Liver (tissue), 9 donors: ENCODE measurements around the gene TRPM2. TPM values are rescaled to one million over a fixed set of nuclear protein-coding genes. Genes with fewer than 3 reads are reported as not detected.

ENCODE experiments used
- DNase-seq: peaks from one replicate; pipeline ENCODE4 v3.0.0-alpha.2; 2017; ENCODE audit warnings: low spot score
- H3K27ac ChIP-seq, 2 donors: one replicate each; pipeline ENCODE4 v1.7.0; 2013; ENCODE audit warnings: inconsistent platforms in 2 of 2, low read length in 2 of 2, control low read depth in 1 of 2, low read depth in 1 of 2, mild to moderate bottlenecking in 1 of 2
- H3K27me3 ChIP-seq, 4 donors: one replicate each; pipeline versions ENCODE4 v1.6.1 to v1.7.0; 2013; ENCODE audit warnings: low read length in 3 of 4, inconsistent platforms in 1 of 4, mild to moderate bottlenecking in 1 of 4, moderate library complexity in 1 of 4; ENCODE audit not compliant: control insufficient read depth in 4 of 4, insufficient read depth in 4 of 4
- H3K36me3 ChIP-seq, 4 donors: one replicate each; pipeline versions ENCODE4 v1.6.1 to v1.7.0; 2013; ENCODE audit warnings: low read length in 3 of 4, mild to moderate bottlenecking in 3 of 4, low read depth in 1 of 4, moderate library complexity in 1 of 4; ENCODE audit not compliant: control insufficient read depth in 4 of 4, insufficient read depth in 3 of 4
- H3K4me1 ChIP-seq, 4 donors: one replicate each; pipeline versions ENCODE4 v1.6.1 to v1.7.0; 2013; ENCODE audit warnings: low read length in 3 of 4, mild to moderate bottlenecking in 3 of 4, moderate library complexity in 1 of 4; ENCODE audit not compliant: control insufficient read depth in 4 of 4, insufficient read depth in 4 of 4
- H3K4me3 ChIP-seq, 3 donors: one replicate each; pipeline versions ENCODE4 v1.6.1 to v1.7.0; 2013; ENCODE audit warnings: low read length in 3 of 3, control low read depth in 1 of 3, low read depth in 1 of 3, mild to moderate bottlenecking in 1 of 3
- H3K9ac ChIP-seq, 2 donors: one replicate each; pipeline ENCODE4 v1.7.0; 2013; ENCODE audit warnings: low read length in 2 of 2, mild to moderate bottlenecking in 2 of 2, moderate library complexity in 2 of 2, control low read depth in 1 of 2, low read depth in 1 of 2
- H3K9me3 ChIP-seq, 4 donors: one replicate each; pipeline versions ENCODE4 v1.6.1 to v1.7.0; 2013; ENCODE audit warnings: low read length in 3 of 4; ENCODE audit not compliant: control insufficient read depth in 4 of 4
- CTCF ChIP-seq: fragments of 150-350 bp; IDR thresholded peaks from 2 replicates; pipeline ENCODE4 v1.5.1; 2017; ENCODE audit warnings: improper control_type of control experiment, low read depth, low read length; ENCODE audit not compliant: missing input control
- EGR1 ChIP-seq, 2 donors: IDR thresholded peaks; 2 replicates each; pipeline ENCODE4 v1.6.1; 2016 to 2018; ENCODE audit warnings: antibody characterized with exemption in 2 of 2, low read depth in 2 of 2
- FOXA2 ChIP-seq: IDR thresholded peaks from 2 replicates; pipeline ENCODE4 v1.6.1; 2016; ENCODE audit warnings: antibody characterized with exemption
- GABPA ChIP-seq, 2 donors: IDR thresholded peaks in 1 of 2; conservative IDR thresholded peaks in 1 of 2; 2 replicates each; pipeline ENCODE4 v1.6.1; 2016; ENCODE audit warnings: antibody characterized with exemption in 2 of 2, mild to moderate bottlenecking in 1 of 2, moderate library complexity in 1 of 2
- HNF4A ChIP-seq, 2 donors: conservative IDR thresholded peaks; 2 replicates each; pipeline ENCODE4 v1.6.1; 2016; ENCODE audit warnings: antibody characterized with exemption in 2 of 2, mild to moderate bottlenecking in 2 of 2
- HNF4G ChIP-seq: IDR thresholded peaks from 2 replicates; pipeline ENCODE4 v1.6.1; 2016; ENCODE audit warnings: antibody characterized with exemption
- JUND ChIP-seq, 2 donors: IDR thresholded peaks; 2 replicates each; pipeline ENCODE4 v1.6.1; 2016; ENCODE audit warnings: antibody characterized with exemption in 2 of 2
- NR2F2 ChIP-seq: IDR thresholded peaks from 2 replicates; pipeline ENCODE4 v1.6.1; 2016; ENCODE audit warnings: antibody characterized with exemption
- RAD21 ChIP-seq, 2 donors: IDR thresholded peaks; 2 replicates each; pipeline ENCODE4 v1.6.1; 2016; ENCODE audit warnings: antibody characterized with exemption in 2 of 2, mild to moderate bottlenecking in 2 of 2
- REST ChIP-seq: IDR thresholded peaks from 2 replicates; pipeline ENCODE4 v1.6.1; 2016; ENCODE audit warnings: antibody characterized with exemption, mild to moderate bottlenecking
- RXRA ChIP-seq, 2 donors: IDR thresholded peaks; 2 replicates each; pipeline ENCODE4 v1.6.1; 2017 to 2018; ENCODE audit warnings: antibody characterized with exemption in 2 of 2, mild to moderate bottlenecking in 1 of 2
- SP1 ChIP-seq: IDR thresholded peaks from 2 replicates; pipeline ENCODE4 v1.6.1; 2018; ENCODE audit warnings: antibody characterized with exemption, mild to moderate bottlenecking
- TAF1 ChIP-seq: conservative IDR thresholded peaks from 2 replicates; pipeline ENCODE4 v1.6.1; 2016; ENCODE audit warnings: antibody characterized with exemption, mild to moderate bottlenecking
- WGBS: extraction: QIAGEN DNeasy Blood & Tissue Kit; methylation state at CpG from one replicate; pipeline ENCODE4 v1.1.7; 2013; 5-methylcytosine and 5-hydroxymethylcytosine counted together
- polyA plus RNA-seq, 2 donors: library from polyadenylated mRNA; stranded (reverse) in 1 of 2; unstranded in 1 of 2; fragments of 200-250 nt in 1 of 2; fragments of >200 nt in 1 of 2; fragmentation: Nextera tagmentation in 1 of 2; extraction: Ambion mirVana in 1 of 2; gene quantifications; one replicate each; pipeline versions ENCODE4 v1.2.1 to v1.2.3, GENCODE V29; 2013 to 2015
- total RNA-seq, 2 donors: library from RNA; depleted of rRNA; stranded (reverse); fragments of >200 nt; gene quantifications; one replicate each; pipeline ENCODE4 v1.2.3, GENCODE V29; 2014
- TF ChIP-seq, protein P1 (sequence below): IDR thresholded peaks from 2 replicates; pipeline ENCODE4 v1.6.1; 2016; ENCODE audit warnings: antibody characterized with exemption
- TF ChIP-seq, protein P2 (sequence below): IDR thresholded peaks from 2 replicates; pipeline ENCODE4 v1.6.1; 2016; ENCODE audit warnings: antibody characterized with exemption
- donor health status: healthy.
- donor health status: healthy.
- donor health status: healthy.
- donor health status: healthy.
- donor health status: healthy.

TRPM2 gene
- total and polyA plus RNA-seq, 4 donors: 0.43 to 1.3 (median 0.63) TPM

GRCh38 chr21:44324854-44325107, 28.6 kb upstream of the TRPM2 start:
- DNase-seq: no peak
- Histone ChIP-seq H3K27ac (no peak overlapping the region), H3K9me3 (no peaks in the 10 kb centered on the region), H3K36me3 (peaks cover 2 to 52% (median 25%) of the 10 kb centered on the region in 4 donors), H3K4me1 (no peaks in the 10 kb centered on the region), H3K4me3 (no peak overlapping the region), H3K9ac (no peak overlapping the region), H3K27me3 (no peaks in the 10 kb centered on the region)
- WGBS: 96% methylated on average over 11 of the region's 11 CpGs
- no peak for TF ChIP-seq CTCF
- no peak for TF ChIP-seq RAD21 (IDR thresholded peaks at IDR 0.05)
- TF ChIP-seq HNF4A (conservative IDR thresholded peaks at IDR 0.05): no peak
- TF ChIP-seq REST: no peak
- TF ChIP-seq, protein P1, sequence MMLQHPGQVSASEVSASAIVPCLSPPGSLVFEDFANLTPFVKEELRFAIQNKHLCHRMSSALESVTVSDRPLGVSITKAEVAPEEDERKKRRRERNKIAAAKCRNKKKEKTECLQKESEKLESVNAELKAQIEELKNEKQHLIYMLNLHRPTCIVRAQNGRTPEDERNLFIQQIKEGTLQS: no peak
- no peak for TF ChIP-seq FOXA2
- no peak for TF ChIP-seq NR2F2

DNA sequence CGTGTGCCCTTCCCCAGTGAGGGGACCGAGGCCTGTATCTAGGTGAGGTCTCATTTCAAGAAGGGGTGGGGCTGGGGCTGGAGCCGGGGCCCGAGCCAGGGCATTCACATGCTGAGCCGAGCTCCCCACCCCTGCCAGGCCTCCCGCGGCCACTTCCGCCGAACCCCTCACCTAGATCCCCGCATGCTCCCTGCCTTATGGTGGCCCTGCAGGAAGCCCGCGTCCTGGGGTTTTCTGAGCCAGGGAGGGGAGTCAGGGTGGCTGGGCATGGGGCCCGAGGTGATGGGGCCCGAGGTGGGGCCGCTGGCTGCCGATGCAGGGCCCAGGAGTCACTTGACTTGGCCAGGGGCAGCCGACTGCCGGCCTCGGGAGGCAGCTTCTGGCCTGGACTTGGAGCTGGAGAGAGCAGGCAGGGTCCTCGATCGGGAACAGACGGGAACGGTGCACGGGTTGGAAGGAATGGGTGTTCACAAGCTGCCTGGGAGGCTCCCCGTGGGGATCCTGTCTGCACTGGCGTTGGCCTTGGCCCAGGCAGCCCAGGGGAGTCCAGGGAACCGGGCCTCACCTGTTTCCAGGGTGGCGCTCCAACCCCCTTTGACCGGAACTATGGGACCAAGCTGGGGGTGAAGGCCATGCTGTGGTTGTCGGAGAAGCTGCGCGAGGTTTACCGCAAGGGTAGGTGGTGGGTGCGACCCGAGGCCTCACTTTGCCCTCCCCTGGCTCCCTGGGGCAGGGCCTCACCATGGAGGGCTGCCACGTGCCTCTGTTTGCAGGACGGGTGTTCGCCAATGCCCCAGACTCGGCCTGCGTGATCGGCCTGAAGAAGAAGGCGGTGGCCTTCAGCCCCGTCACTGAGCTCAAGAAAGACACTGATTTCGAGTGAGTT, 27.8 kb upstream of the TRPM2 start:
- no peaks in the 10 kb centered on the region for H3K4me1 ChIP-seq
- no peak for DNase-seq
- WGBS: 95% methylated on average over 44 of the region's 44 CpGs
- no peak overlapping the region for H3K27ac ChIP-seq
- H3K4me3 ChIP-seq: no peak overlapping the region
- H3K27me3 ChIP-seq: no peaks in the 10 kb centered on the region
- H3K36me3 ChIP-seq: peaks cover 2 to 47% (median 25%) of the 10 kb centered on the region in 4 donors
- H3K9ac ChIP-seq: no peak overlapping the region
- H3K9me3 ChIP-seq: no peaks in the 10 kb centered on the region
- TF ChIP-seq, protein P2, sequence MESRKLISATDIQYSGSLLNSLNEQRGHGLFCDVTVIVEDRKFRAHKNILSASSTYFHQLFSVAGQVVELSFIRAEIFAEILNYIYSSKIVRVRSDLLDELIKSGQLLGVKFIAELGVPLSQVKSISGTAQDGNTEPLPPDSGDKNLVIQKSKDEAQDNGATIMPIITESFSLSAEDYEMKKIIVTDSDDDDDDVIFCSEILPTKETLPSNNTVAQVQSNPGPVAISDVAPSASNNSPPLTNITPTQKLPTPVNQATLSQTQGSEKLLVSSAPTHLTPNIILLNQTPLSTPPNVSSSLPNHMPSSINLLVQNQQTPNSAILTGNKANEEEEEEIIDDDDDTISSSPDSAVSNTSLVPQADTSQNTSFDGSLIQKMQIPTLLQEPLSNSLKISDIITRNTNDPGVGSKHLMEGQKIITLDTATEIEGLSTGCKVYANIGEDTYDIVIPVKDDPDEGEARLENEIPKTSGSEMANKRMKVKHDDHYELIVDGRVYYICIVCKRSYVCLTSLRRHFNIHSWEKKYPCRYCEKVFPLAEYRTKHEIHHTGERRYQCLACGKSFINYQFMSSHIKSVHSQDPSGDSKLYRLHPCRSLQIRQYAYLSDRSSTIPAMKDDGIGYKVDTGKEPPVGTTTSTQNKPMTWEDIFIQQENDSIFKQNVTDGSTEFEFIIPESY: no peak
- TF ChIP-seq TAF1 (no peak), EGR1 (IDR thresholded peaks at IDR 0.05; ENCODE audit: low read depth in 2 of 2) (no peak), RXRA (IDR thresholded peaks at IDR 0.05) (no peak), SP1 (no peak), HNF4G (no peak), RAD21 (IDR thresholded peaks at IDR 0.05) (no peak), REST (no peak), HNF4A (conservative IDR thresholded peaks at IDR 0.05) (no peak), FOXA2 (no peak), CTCF (no peak), GABPA (IDR thresholded peaks at IDR 0.05 in 1 of 2, conservative IDR thresholded peaks at IDR 0.05 in 1 of 2) (no peak), JUND (IDR thresholded peaks at IDR 0.05) (no peak), NR2F2 (no peak)
- TF ChIP-seq, protein P1: no peak
